NCI-H1417 treated with DMSO at 0.1 percent for 48 hours (cell line): ENCODE measurements around the gene CMTM8.
"Not testable (repeated sequence)": the region's sequence is repeated elsewhere in the genome, so short reads cannot be mapped to it uniquely, and the experiment has no call there.

Source experiments
- DNase-seq: peaks from one replicate; lab custom pipeline; 2025; lab: John Stamatoyannopoulos, UW

CMTM8 gene

GRCh38 chr3:32238453-32239306 is at the start of gene CMTM8:
TSS of gene CMTM8 (plus strand) at chr3:32238680. CDS start at chr3:32238973, 293 bp downstream.
- no peak for DNase-seq

- DNase-seq: no peak
Measured at GRCh38 chr3:32189693-32190092, 48.8 kb upstream of the CMTM8 start.

- DNase-seq: not testable (repeated sequence)
Measured at GRCh38 chr3:32190556-32190955, 47.9 kb upstream of the CMTM8 start.

GRCh38 chr3:32193101-32193500 is 45.4 kb upstream of the CMTM8 start:
- DNase-seq: no peak

GRCh38 chr3:32194653-32195052 is 43.8 kb upstream of the CMTM8 start:
- no peak for DNase-seq

GRCh38 chr3:32195995-32196540 is 42.4 kb upstream of the CMTM8 start:
- DNase-seq: no peak

- no peak for DNase-seq
Measured at GRCh38 chr3:32197991-32198390, 40.5 kb upstream of the CMTM8 start.

GRCh38 chr3:32198714-32199113 is 39.8 kb upstream of the CMTM8 start:
- no peak for DNase-seq

- DNase-seq: no peak
Measured at GRCh38 chr3:32200490-32200889, 38.0 kb upstream of the CMTM8 start.

- DNase-seq: no peak
Measured at GRCh38 chr3:32200992-32201758, 37.3 kb upstream of the CMTM8 start.

GRCh38 chr3:32202496-32202895 is 36.0 kb upstream of the CMTM8 start:
- no peak for DNase-seq

GRCh38 chr3:32203854-32204253 is 34.6 kb upstream of the CMTM8 start:
- DNase-seq: no peak

GRCh38 chr3:32208447-32208846 is 30.0 kb upstream of the CMTM8 start:
- no peak for DNase-seq

GRCh38 chr3:32215185-32215584 is 23.3 kb upstream of the CMTM8 start:
- no peak for DNase-seq

- DNase-seq: no peak
Measured at GRCh38 chr3:32216172-32216783, 22.2 kb upstream of the CMTM8 start.

GRCh38 chr3:32217339-32217738 is 21.1 kb upstream of the CMTM8 start:
- DNase-seq: no peak

GRCh38 chr3:32219537-32219936 is 18.9 kb upstream of the CMTM8 start:
- DNase-seq: no peak

GRCh38 chr3:32220006-32220405 is 18.5 kb upstream of the CMTM8 start:
- DNase-seq: no peak

- no peak for DNase-seq
Measured at GRCh38 chr3:32222950-32223349, 15.5 kb upstream of the CMTM8 start.

GRCh38 chr3:32224016-32224516 is 14.4 kb upstream of the CMTM8 start:
- DNase-seq: no peak

- no peak for DNase-seq
Measured at GRCh38 chr3:32226875-32227500, 11.5 kb upstream of the CMTM8 start.

GRCh38 chr3:32228743-32229142 is 9.7 kb upstream of the CMTM8 start:
- DNase-seq: not testable (repeated sequence)
